ENCODE measurements around the gene ST6GALNAC5. TPM values are rescaled to one million over a fixed set of nuclear protein-coding genes. Genes with fewer than 3 reads are reported as not detected.

The ST6GALNAC5 gene
- total RNA-seq, 4 donors from 2014 or later = 0.16 TPM; not detected in 3

DNA sequence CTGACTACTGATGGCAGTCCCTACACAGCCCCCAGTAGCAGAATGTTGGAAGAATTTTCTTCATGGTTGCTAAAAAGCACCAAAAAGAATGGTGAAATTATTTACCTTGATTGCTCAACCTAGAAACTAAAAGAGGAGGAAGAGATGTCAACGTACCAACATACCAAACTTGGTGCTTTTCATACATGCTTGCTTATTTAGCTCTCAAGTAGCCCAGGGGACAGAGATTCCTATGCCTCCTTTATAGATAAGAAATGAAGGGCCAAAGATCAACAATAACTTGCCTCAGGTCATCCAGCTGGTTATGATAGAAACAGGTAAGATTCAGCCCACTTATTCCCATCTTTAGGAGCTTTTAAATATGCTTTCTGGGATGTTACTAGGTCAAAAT lies 181.3 kb downstream of the ST6GALNAC5 start:
- H3K4me3 ChIP-seq = no peak overlapping the region
- H3K27me3 ChIP-seq = no peaks in the 10 kb centered on the region
- ATAC-seq (no peak), DNase-seq (no peak)
- no peaks in the 10 kb centered on the region for H3K9me3 ChIP-seq
- TF ChIP-seq CTCF (IDR thresholded peaks at IDR 0.05 in 4 of 5, conservative IDR thresholded peaks at IDR 0.05 in 1 of 5) (no peak), POLR2A (IDR thresholded peaks at IDR 0.05) (no peak)
- H3K36me3 ChIP-seq = no peaks in the 10 kb centered on the region
- no peak overlapping the region for H3K27ac ChIP-seq
- in situ Hi-C loops (cut with MboI; ENCODE audit: low sequenced_read_pairs in 4 of 4) (no loop called here), intact Hi-C loops (cut with DNase I; ENCODE audit: low total_unique reads) (no loop called here)
- H3K4me1 ChIP-seq = no peaks in the 10 kb centered on the region

- H3K27ac ChIP-seq = no peak overlapping the region
- H3K36me3 ChIP-seq = no peaks in the 10 kb centered on the region
- no peak for TF ChIP-seq POLR2A (IDR thresholded peaks at IDR 0.05)
- TF ChIP-seq CTCF (IDR thresholded peaks at IDR 0.05 in 4 of 5, conservative IDR thresholded peaks at IDR 0.05 in 1 of 5) = no peak
- intact Hi-C loops (cut with DNase I; ENCODE audit: low total_unique reads) (no loop called here), in situ Hi-C loops (cut with MboI; ENCODE audit: low sequenced_read_pairs in 4 of 4) (no loop called here)
- no peak for DNase-seq
- H3K9me3 ChIP-seq = no peaks in the 10 kb centered on the region
- no peak for ATAC-seq
- no peak overlapping the region for H3K4me3 ChIP-seq
- H3K4me1 ChIP-seq = no peaks in the 10 kb centered on the region
- no peaks in the 10 kb centered on the region for H3K27me3 ChIP-seq
These were observed 184.1 kb downstream of the ST6GALNAC5 start for GRCh38 chr1:77051425-77051824.

GRCh38 chr1:77056525-77056924 lies 189.2 kb downstream of the ST6GALNAC5 start:
- no peak for TF ChIP-seq POLR2A (IDR thresholded peaks at IDR 0.05)
- TF ChIP-seq CTCF (IDR thresholded peaks at IDR 0.05 in 4 of 5, conservative IDR thresholded peaks at IDR 0.05 in 1 of 5) = no peak
- DNase-seq (no peak), ATAC-seq (no peak)
- H3K4me1 ChIP-seq = no peaks in the 10 kb centered on the region
- no peaks in the 10 kb centered on the region for H3K9me3 ChIP-seq
- H3K27ac ChIP-seq = no peak overlapping the region
- intact Hi-C loops (cut with DNase I; ENCODE audit: low total_unique reads) (no loop called here), in situ Hi-C loops (cut with MboI; ENCODE audit: low sequenced_read_pairs in 4 of 4) (no loop called here)
- no peaks in the 10 kb centered on the region for H3K27me3 ChIP-seq
- no peak overlapping the region for H3K4me3 ChIP-seq
- no peaks in the 10 kb centered on the region for H3K36me3 ChIP-seq

DNA sequence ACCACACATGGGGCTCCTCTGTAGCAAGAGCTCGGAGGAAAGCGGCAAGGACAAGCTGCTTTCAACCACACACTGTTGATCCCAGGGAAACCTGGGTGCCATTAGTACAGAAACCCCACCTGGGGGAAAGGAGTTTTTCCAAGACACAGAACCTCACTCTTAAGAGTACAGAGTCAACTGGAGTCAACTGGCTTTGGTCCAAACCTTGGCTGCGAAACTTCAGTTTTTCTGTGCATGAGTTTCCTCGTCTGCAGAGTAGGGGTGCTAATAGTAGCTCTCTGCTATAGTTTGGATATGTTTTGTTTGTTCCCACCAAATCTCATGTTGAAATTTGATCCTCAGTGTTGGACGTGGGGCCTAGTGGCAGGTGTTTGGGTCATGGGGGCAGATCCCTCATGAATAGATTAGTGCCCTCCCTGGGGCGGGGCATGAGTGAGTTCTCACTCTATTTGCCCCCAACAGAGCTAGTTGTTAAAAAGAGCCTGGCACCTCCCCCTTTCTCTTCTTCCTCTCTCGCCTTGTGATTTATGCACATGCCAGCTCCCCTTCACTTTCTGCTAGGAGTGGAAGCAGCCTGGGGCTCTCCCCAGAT lies 190.8 kb downstream of the ST6GALNAC5 start:
- ATAC-seq (no peak), DNase-seq (no peak)
- Histone ChIP-seq H3K4me3 (no peak overlapping the region), H3K4me1 (no peaks in the 10 kb centered on the region), H3K27me3 (no peaks in the 10 kb centered on the region), H3K27ac (no peak overlapping the region), H3K9me3 (no peaks in the 10 kb centered on the region), H3K36me3 (no peaks in the 10 kb centered on the region)
- TF ChIP-seq POLR2A (IDR thresholded peaks at IDR 0.05) = no peak
- TF ChIP-seq CTCF (IDR thresholded peaks at IDR 0.05 in 4 of 5, conservative IDR thresholded peaks at IDR 0.05 in 1 of 5) = no peak
- in situ Hi-C loops (cut with MboI; ENCODE audit: low sequenced_read_pairs in 4 of 4) (no loop called here), intact Hi-C loops (cut with DNase I; ENCODE audit: low total_unique reads) (no loop called here)

DNA sequence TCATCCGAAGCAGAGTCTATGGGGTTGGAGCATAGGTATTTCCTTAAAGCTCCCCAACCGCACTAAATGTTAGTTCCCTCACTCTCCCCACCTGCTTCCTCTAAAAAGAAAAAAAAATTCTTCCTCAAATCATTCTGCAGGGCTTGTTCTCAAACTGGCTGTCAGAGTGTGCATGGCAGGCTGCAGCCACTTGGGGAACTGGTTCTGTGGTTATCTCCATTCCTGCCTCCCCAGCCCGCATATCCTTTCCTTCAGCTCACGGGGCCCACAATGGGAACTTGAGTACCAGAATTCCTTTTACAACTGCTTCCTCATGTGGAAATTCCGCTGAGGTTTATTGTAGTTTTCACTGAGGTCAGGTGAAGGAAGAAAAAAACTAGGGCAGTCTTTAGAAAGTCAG lies 192.7 kb downstream of the ST6GALNAC5 start:
- no peak overlapping the region for H3K27ac ChIP-seq
- DNase-seq (no peak), ATAC-seq (no peak)
- no peaks in the 10 kb centered on the region for H3K4me1 ChIP-seq
- H3K4me3 ChIP-seq = no peak overlapping the region
- no peaks in the 10 kb centered on the region for H3K9me3 ChIP-seq
- TF ChIP-seq CTCF (IDR thresholded peaks at IDR 0.05 in 4 of 5, conservative IDR thresholded peaks at IDR 0.05 in 1 of 5) = no peak
- H3K36me3 ChIP-seq = no peaks in the 10 kb centered on the region
- in situ Hi-C loops (cut with MboI; ENCODE audit: low sequenced_read_pairs in 4 of 4) (no loop called here), intact Hi-C loops (cut with DNase I; ENCODE audit: low total_unique reads) (no loop called here)
- no peaks in the 10 kb centered on the region for H3K27me3 ChIP-seq

Measured in gastrocnemius medialis (tissue), 4 donors.